Upper lobe of left lung (tissue), 6 donors: Measurements from ENCODE around the gene S100P. TPM values are rescaled to one million over a fixed set of nuclear protein-coding genes. Genes with fewer than 3 reads are reported as not detected.

Experiments
- ATAC-seq, 2 donors: fragments of 200-7000 bp; cut with Tn5 transposase; one replicate each; pipeline ENCODE4 v1.9.1; 2022; ENCODE audit warnings: mild to moderate bottlenecking in 2 of 2, moderate library complexity in 2 of 2; ENCODE audit not compliant: low FRiP score in 2 of 2
- DNase-seq, 2 donors: peaks; one replicate each; pipeline ENCODE4 v3.0.0-alpha.2; 2019 to 2020
- H3K27ac ChIP-seq, 4 donors: fragments of 200-600 bp; sonication (generic); one replicate each; pipeline ENCODE4 v1.5.1; 2016 to 2019
- H3K27me3 ChIP-seq, 4 donors: fragments of 200-600 bp; sonication (generic); one replicate each; pipeline ENCODE4 v1.5.1; 2017 to 2019
- H3K36me3 ChIP-seq, 4 donors: fragments of 200-600 bp; sonication (generic); one replicate each; pipeline ENCODE4 v1.5.1; 2016 to 2019
- H3K4me1 ChIP-seq, 4 donors: fragments of 200-600 bp; sonication (generic); one replicate each; pipeline ENCODE4 v1.5.1; 2018 to 2019
- H3K4me3 ChIP-seq, 4 donors: fragments of 200-600 bp; sonication (generic); one replicate each; pipeline ENCODE4 v1.5.1; 2017 to 2019; ENCODE audit warnings: mild to moderate bottlenecking in 2 of 4, moderate library complexity in 1 of 4
- H3K9me3 ChIP-seq, 4 donors: fragments of 200-600 bp; sonication (generic); one replicate each; pipeline ENCODE4 v1.5.1; 2018 to 2019
- EP300 ChIP-seq, 4 donors: sonication (generic); formaldehyde crosslinking; IDR thresholded peaks; one replicate each; pipeline ENCODE4 v1.5.1; 2017; ENCODE audit warnings: antibody characterized with exemption in 4 of 4, control low read depth in 2 of 4
- POLR2A ChIP-seq, 4 donors: fragments of 450-650 bp; IDR thresholded peaks; one replicate each; pipeline ENCODE4 v1.5.1; 2016 to 2017; ENCODE audit warnings: antibody characterized with exemption in 4 of 4, mild to moderate bottlenecking in 2 of 4
- POLR2AphosphoS5 ChIP-seq, 2 donors: sonication (generic); formaldehyde crosslinking; IDR thresholded peaks; one replicate each; pipeline ENCODE4 v1.5.1; 2017; ENCODE audit warnings: antibody characterized with exemption in 2 of 2
- WGBS, 2 donors: methylation state at CpG; one replicate each; pipeline ENCODE4 v1.1.5; 2017 to 2018; 5-methylcytosine and 5-hydroxymethylcytosine counted together
- total RNA-seq, 6 donors: library from RNA; depleted of rRNA in 4 of 6; stranded (reverse); fragments of >200 nt in 4 of 6; gene quantifications; one replicate each; pipeline versions ENCODE4 v1.1.0 to v1.2.1, GENCODE V29; 2016 to 2021
- TF ChIP-seq, protein P1 (sequence below), 6 experiments: fragments of 450-650 bp in 4 of 6; fragments of 200-600 bp in 2 of 6; sonication (generic) in 2 of 6; IDR thresholded peaks; one replicate each; pipeline ENCODE4 v1.5.1; 2016 to 2019; ENCODE audit warnings: antibody characterized with exemption in 6 of 6
- donor health status: DM: no; HTN: no; CAD: no; lungs with moderate emphysema.
- donor health status: DM: no; HTN: yes; CAD: no; lungs with severe emphysema.

The S100P gene
- total RNA-seq, 6 donors from 2014 or later: 4.1 to 22.4 (median 13.3) TPM; not detected in 2

DNA sequence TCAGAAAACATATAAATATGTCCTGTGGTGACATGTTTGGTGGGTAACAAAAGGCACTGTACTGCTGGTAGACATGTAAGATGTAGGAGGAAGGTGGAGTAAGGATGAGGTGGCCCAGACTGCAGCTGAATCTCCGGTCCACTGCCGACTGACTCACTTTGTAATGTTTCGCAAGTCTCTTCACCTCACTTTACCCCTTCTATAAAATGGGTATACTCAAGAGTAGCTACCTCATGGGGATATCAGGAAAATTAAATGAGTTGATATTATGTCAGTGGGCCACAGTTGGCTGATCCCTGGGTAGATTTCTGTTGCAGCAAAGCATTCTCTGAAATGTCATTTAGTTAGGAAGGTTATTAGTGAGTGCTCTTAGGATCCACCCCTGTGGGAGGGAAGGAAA, 31.1 kb upstream of the S100P start:
- H3K9me3 ChIP-seq: no peaks in the 10 kb centered on the region
- 91 to 98% methylated on average over 3 of the region's 3 CpGs for WGBS, 2 donors
- DNase-seq (no peak), ATAC-seq (no peak)
- TF ChIP-seq POLR2AphosphoS5 (IDR thresholded peaks at IDR 0.05) (no peak), POLR2A (IDR thresholded peaks at IDR 0.05) (no peak)
- TF ChIP-seq, protein P1, sequence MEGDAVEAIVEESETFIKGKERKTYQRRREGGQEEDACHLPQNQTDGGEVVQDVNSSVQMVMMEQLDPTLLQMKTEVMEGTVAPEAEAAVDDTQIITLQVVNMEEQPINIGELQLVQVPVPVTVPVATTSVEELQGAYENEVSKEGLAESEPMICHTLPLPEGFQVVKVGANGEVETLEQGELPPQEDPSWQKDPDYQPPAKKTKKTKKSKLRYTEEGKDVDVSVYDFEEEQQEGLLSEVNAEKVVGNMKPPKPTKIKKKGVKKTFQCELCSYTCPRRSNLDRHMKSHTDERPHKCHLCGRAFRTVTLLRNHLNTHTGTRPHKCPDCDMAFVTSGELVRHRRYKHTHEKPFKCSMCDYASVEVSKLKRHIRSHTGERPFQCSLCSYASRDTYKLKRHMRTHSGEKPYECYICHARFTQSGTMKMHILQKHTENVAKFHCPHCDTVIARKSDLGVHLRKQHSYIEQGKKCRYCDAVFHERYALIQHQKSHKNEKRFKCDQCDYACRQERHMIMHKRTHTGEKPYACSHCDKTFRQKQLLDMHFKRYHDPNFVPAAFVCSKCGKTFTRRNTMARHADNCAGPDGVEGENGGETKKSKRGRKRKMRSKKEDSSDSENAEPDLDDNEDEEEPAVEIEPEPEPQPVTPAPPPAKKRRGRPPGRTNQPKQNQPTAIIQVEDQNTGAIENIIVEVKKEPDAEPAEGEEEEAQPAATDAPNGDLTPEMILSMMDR (IDR thresholded peaks at IDR 0.05): no peak
- H3K27ac ChIP-seq: no peak overlapping the region
- peaks cover 0 to 11% (median 6%) of the 10 kb centered on the region in 4 donors for H3K27me3 ChIP-seq
- peaks cover 18 to 27% (median 19%) of the 10 kb centered on the region in 4 donors for H3K4me1 ChIP-seq
- H3K4me3 ChIP-seq: no peak overlapping the region
- H3K36me3 ChIP-seq: no peaks in the 10 kb centered on the region

DNA sequence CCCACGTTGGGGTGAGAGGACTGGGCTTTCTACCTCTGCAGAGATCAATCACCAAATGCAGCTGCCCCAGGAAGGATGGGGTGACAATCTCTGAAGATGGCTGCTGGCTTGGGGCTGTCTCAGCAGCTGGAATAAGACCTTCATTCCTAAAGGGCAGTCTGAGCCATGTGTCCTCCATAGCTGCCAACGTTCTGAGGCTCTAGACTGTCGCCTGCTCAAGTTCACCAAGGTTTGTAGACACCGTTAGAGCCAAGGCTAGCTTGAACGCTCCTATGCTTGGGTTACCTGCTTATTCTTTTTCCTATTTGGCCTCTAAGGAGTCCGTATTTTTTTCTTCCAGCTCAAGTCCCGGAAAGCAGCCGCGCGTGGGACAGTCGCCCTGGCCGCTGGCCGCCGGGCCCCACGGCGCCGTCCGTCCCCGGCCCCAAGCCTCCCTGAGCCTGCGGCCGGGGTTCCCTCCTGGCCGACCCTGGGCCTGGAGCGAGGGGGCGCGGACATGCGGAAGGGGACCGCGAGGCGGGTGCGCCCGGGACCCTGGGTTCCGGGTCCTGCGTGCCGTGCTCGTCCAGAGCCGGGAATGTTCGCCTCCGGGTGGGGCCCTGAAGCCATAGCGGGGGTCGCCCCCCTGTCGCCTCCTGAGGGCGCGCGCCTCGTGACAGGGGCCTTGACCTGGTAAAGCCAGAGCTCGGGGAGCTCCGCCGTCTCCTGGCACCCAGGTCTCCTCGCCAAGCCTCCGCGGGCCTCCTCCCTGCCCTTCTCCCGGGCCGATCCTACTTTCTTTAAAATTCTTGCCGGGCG, 29.9 kb upstream of the S100P start:
- no peaks in the 10 kb centered on the region for H3K36me3 ChIP-seq
- no peak for TF ChIP-seq POLR2A (IDR thresholded peaks at IDR 0.05)
- TF ChIP-seq EP300 (IDR thresholded peaks at IDR 0.05): no peak
- TF ChIP-seq, protein P1 (IDR thresholded peaks at IDR 0.05): no peak
- no peak for TF ChIP-seq POLR2AphosphoS5 (IDR thresholded peaks at IDR 0.05)
- no peak overlapping the region for H3K27ac ChIP-seq
- peaks cover 12 to 19% (median 15%) of the 10 kb centered on the region in 4 donors for H3K4me1 ChIP-seq
- peaks cover 0 to 11% (median 6%) of the 10 kb centered on the region in 4 donors for H3K27me3 ChIP-seq
- ATAC-seq (peak in 1 of 2 donors; percentile 20), DNase-seq (no peak)
- no peaks in the 10 kb centered on the region for H3K9me3 ChIP-seq
- 17 to 40% methylated on average over 22 to 55 of the region's 55 CpGs for WGBS, 2 donors
- peak overlapping the region; percentile 13 to 39 (median 24) for H3K4me3 ChIP-seq

DNA sequence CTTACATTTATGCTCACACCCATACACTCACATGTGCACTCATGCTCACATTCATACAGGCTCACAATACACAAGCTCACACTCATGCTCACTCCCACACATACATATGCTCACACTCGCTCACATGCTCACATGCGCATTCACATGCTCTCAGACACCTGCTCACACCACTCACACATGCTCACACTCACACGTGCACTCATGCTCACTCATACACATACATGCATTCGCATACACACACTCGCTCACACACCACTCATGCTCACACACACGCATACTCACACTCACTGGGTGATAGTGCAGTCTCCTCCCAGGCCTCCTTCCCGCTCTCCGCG, 28.4 kb upstream of the S100P start:
- WGBS, 2 donors: 95 to 97% methylated on average over 9 of the region's 9 CpGs
- DNase-seq: no peak
- TF ChIP-seq POLR2A (IDR thresholded peaks at IDR 0.05) (no peak), POLR2AphosphoS5 (IDR thresholded peaks at IDR 0.05) (no peak), EP300 (IDR thresholded peaks at IDR 0.05) (no peak)
- TF ChIP-seq, protein P1 (IDR thresholded peaks at IDR 0.05): no peak

DNA sequence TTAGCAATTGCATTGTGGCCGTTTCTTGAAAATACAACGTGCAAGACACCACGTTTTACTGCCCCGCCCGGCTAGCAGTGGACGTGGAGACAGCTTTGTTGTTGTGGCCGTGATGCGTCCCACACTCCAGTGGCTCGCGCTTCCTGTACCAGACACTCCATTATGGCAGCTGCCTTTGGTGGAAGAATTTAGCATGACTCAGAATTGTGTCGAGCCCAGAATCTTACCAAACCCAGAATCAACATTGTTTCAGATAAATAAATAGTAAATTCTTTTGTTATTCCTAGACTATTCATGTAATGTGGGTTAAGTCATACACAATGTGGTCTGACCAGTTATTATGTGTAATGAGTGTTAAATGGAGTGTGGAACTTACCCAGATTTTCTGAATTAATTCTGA, 25.3 kb upstream of the S100P start:
- peaks cover 6 to 16% (median 10%) of the 10 kb centered on the region in 4 donors for H3K4me1 ChIP-seq
- 83% methylated on average over 11 of the region's 11 CpGs for WGBS, 2 donors
- no peak overlapping the region for H3K4me3 ChIP-seq
- H3K27me3 ChIP-seq: peaks cover 0 to 11% (median 6%) of the 10 kb centered on the region in 4 donors
- no peak for TF ChIP-seq EP300 (IDR thresholded peaks at IDR 0.05)
- TF ChIP-seq POLR2AphosphoS5 (IDR thresholded peaks at IDR 0.05): no peak
- TF ChIP-seq POLR2A (IDR thresholded peaks at IDR 0.05): no peak
- TF ChIP-seq, protein P1 (IDR thresholded peaks at IDR 0.05): no peak
- no peak overlapping the region for H3K27ac ChIP-seq
- H3K36me3 ChIP-seq: no peaks in the 10 kb centered on the region
- no peak for ATAC-seq
- no peak for DNase-seq
- H3K9me3 ChIP-seq: no peaks in the 10 kb centered on the region

More for the DNA sequence above, 28.4 kb upstream of the S100P start:
- Histone ChIP-seq H3K9me3 (no peaks in the 10 kb centered on the region), H3K36me3 (no peaks in the 10 kb centered on the region), H3K27me3 (peaks cover 0 to 11% (median 6%) of the 10 kb centered on the region in 4 donors), H3K4me1 (peaks cover 6 to 13% (median 10%) of the 10 kb centered on the region in 4 donors), H3K27ac (no peak overlapping the region), H3K4me3 (no peak overlapping the region)
- ATAC-seq: no peak
